Activated naive CD8-positive, alpha-beta T cell treated with anti-CD3 and anti-CD28 coated beads, Interleukin-2, amount 10 ng/mL, durations not matched to agents 7 days and 5 days (primary cell): ENCODE results near the gene FADS6. TPM values are rescaled to one million over a fixed set of nuclear protein-coding genes. Genes with fewer than 3 reads are reported as not detected.
A peak's percentile ranks its signal among the peaks of the same experiment; 100 is the strongest.

Experiments
- ATAC-seq: fragments of 150-1000 bp; cut with Tn5 transposase; one replicate; pipeline ENCODE4 v1.10.0; 2021; ENCODE audit warnings: low read depth, moderate library complexity
- POLR2A ChIA-PET: fragments of 350-600 bp; sonication (Branson Sonifier 250); formaldehyde crosslinking; loops from one replicate; lab custom pipeline; 2021; ENCODE audit warnings: antibody characterized with exemption; lab: Charles Lee
- DNase-seq: peaks from one replicate; pipeline ENCODE4 v3.0.0; 2021
- H3K27ac Mint-ChIP-seq: one replicate; pipeline ENCODE4 v1.8.0; 2022; ENCODE audit warnings: mild to moderate bottlenecking, mixed read lengths
- H3K27me3 Mint-ChIP-seq: one replicate; pipeline ENCODE4 v1.8.0; 2022; ENCODE audit warnings: mild to moderate bottlenecking, moderate library complexity, mixed read lengths
- H3K36me3 Mint-ChIP-seq: one replicate; pipeline ENCODE4 v1.8.0; 2021; ENCODE audit warnings: mild to moderate bottlenecking, mixed read lengths
- H3K4me1 Mint-ChIP-seq: one replicate; pipeline ENCODE4 v1.8.0; 2021; ENCODE audit warnings: mixed read lengths
- H3K4me3 Mint-ChIP-seq: one replicate; pipeline ENCODE4 v1.8.0; 2022; ENCODE audit warnings: mild to moderate bottlenecking, moderate library complexity, mixed read lengths
- H3K9me3 Mint-ChIP-seq: one replicate; pipeline ENCODE4 v1.8.0; 2021; ENCODE audit warnings: mixed read lengths
- total RNA-seq, 2 experiments: library from RNA; stranded (reverse); gene quantifications; one replicate each; pipeline ENCODE4 v1.2.3, GENCODE V29; 2021

Gene FADS6
- total RNA-seq, 2 experiments from 2014 or later = not detected

GRCh38 chr17:74856112-74856511, 37.3 kb downstream of the FADS6 start:
- Mint-ChIP-seq H3K4me1 (peaks cover 8% of the 10 kb centered on the region), H3K27me3 (peaks cover 75% of the 10 kb centered on the region), H3K27ac (no peak overlapping the region), H3K36me3 (no peaks in the 10 kb centered on the region), H3K4me3 (no peak overlapping the region), H3K9me3 (no peaks in the 10 kb centered on the region)
- DNase-seq (no peak), ATAC-seq (no peak)
- POLR2A ChIA-PET = no interaction called here

- POLR2A ChIA-PET = no interaction called here
Observed at GRCh38 chr17:74855323-74855722, 38.1 kb downstream of the FADS6 start.

GRCh38 chr17:74854792-74855191, 38.6 kb downstream of the FADS6 start:
- Mint-ChIP-seq H3K4me1 (peaks cover 8% of the 10 kb centered on the region), H3K27me3 (peaks cover 67% of the 10 kb centered on the region), H3K27ac (no peak overlapping the region), H3K36me3 (no peaks in the 10 kb centered on the region), H3K9me3 (no peaks in the 10 kb centered on the region), H3K4me3 (no peak overlapping the region)
- DNase-seq (no peak), ATAC-seq (no peak)
- POLR2A ChIA-PET = no interaction called here

More at GRCh38 chr17:74855323-74855722, 38.1 kb downstream of the FADS6 start:
- peaks cover 71% of the 10 kb centered on the region for H3K27me3 Mint-ChIP-seq
- no peak overlapping the region for H3K4me3 Mint-ChIP-seq
- H3K27ac Mint-ChIP-seq = no peak overlapping the region
- no peak for DNase-seq
- ATAC-seq = no peak
- no peaks in the 10 kb centered on the region for H3K36me3 Mint-ChIP-seq
- peaks cover 8% of the 10 kb centered on the region for H3K4me1 Mint-ChIP-seq
- no peaks in the 10 kb centered on the region for H3K9me3 Mint-ChIP-seq

GRCh38 chr17:74853669-74854068, 39.8 kb downstream of the FADS6 start:
- H3K27me3 Mint-ChIP-seq = peaks cover 62% of the 10 kb centered on the region
- H3K4me1 Mint-ChIP-seq = peaks cover 8% of the 10 kb centered on the region
- H3K4me3 Mint-ChIP-seq = peak overlapping the region; percentile 14
- no peak for ATAC-seq
- no peaks in the 10 kb centered on the region for H3K36me3 Mint-ChIP-seq
- POLR2A ChIA-PET = no interaction called here
- no peak overlapping the region for H3K27ac Mint-ChIP-seq
- DNase-seq = no peak
- H3K9me3 Mint-ChIP-seq = no peaks in the 10 kb centered on the region

DNA sequence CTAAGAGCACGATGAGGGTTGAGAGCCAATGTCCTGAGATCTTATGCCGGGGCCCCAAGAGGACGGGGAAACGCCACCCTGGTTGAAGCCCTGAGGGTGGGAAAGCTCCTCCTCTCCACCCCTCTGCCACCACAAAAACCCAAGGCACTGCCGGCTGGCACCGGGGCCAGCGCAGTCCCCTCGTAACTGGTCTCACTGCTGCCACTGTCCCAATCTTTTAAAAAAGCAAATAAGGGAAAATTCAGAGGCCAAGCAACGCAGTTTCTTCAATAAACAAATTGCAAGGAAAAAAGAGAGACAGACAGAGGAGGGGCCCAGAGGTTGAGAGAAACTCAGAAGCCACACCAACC, 40.4 kb downstream of the FADS6 start:
- Mint-ChIP-seq H3K27me3 (peaks cover 56% of the 10 kb centered on the region), H3K36me3 (no peaks in the 10 kb centered on the region), H3K27ac (no peak overlapping the region), H3K4me3 (peak overlapping the region; percentile 79), H3K9me3 (no peaks in the 10 kb centered on the region), H3K4me1 (peaks cover 8% of the 10 kb centered on the region)
- POLR2A ChIA-PET = interaction anchor here (0.7 to 1.2 kb wide), 3 partner anchors 9 to 20 kb away, joined by 3 to 6 read pairs (median 3); no protein-coding TSS in a partner anchor
- ATAC-seq (no peak), DNase-seq (no peak)

GRCh38 chr17:74852237-74853047, 41.0 kb downstream of the FADS6 start:
- POLR2A ChIA-PET = interaction anchor here (0.7 to 1.2 kb wide), 3 partner anchors 9 to 21 kb away, joined by 3 to 6 read pairs (median 3); no protein-coding TSS in a partner anchor
- H3K36me3 Mint-ChIP-seq = no peaks in the 10 kb centered on the region
- peak; percentile 78 for DNase-seq
- H3K4me3 Mint-ChIP-seq = peak overlapping the region; percentile 79
- no peaks in the 10 kb centered on the region for H3K9me3 Mint-ChIP-seq
- peak; percentile 81 for ATAC-seq
- peaks cover 51% of the 10 kb centered on the region for H3K27me3 Mint-ChIP-seq
- peaks cover 8% of the 10 kb centered on the region for H3K4me1 Mint-ChIP-seq
- no peak overlapping the region for H3K27ac Mint-ChIP-seq

GRCh38 chr17:74851612-74852236, 41.7 kb downstream of the FADS6 start:
- ATAC-seq = no peak
- H3K27me3 Mint-ChIP-seq = peaks cover 43% of the 10 kb centered on the region
- H3K4me3 Mint-ChIP-seq = no peak overlapping the region
- H3K9me3 Mint-ChIP-seq = no peaks in the 10 kb centered on the region
- no peaks in the 10 kb centered on the region for H3K36me3 Mint-ChIP-seq
- no peak for DNase-seq
- H3K4me1 Mint-ChIP-seq = peaks cover 8% of the 10 kb centered on the region
- POLR2A ChIA-PET = interaction anchor here (1.2 kb wide), 2 partner anchors 11 to 22 kb away, joined by 3 to 6 read pairs; no protein-coding TSS in a partner anchor
- no peak overlapping the region for H3K27ac Mint-ChIP-seq

GRCh38 chr17:74850914-74851313, 42.5 kb downstream of the FADS6 start:
- POLR2A ChIA-PET = no interaction called here
- no peak overlapping the region for H3K4me3 Mint-ChIP-seq
- no peaks in the 10 kb centered on the region for H3K9me3 Mint-ChIP-seq
- ATAC-seq = no peak
- peaks cover 8% of the 10 kb centered on the region for H3K4me1 Mint-ChIP-seq
- DNase-seq = no peak
- H3K27me3 Mint-ChIP-seq = peaks cover 37% of the 10 kb centered on the region
- no peaks in the 10 kb centered on the region for H3K36me3 Mint-ChIP-seq
- H3K27ac Mint-ChIP-seq = no peak overlapping the region

DNA sequence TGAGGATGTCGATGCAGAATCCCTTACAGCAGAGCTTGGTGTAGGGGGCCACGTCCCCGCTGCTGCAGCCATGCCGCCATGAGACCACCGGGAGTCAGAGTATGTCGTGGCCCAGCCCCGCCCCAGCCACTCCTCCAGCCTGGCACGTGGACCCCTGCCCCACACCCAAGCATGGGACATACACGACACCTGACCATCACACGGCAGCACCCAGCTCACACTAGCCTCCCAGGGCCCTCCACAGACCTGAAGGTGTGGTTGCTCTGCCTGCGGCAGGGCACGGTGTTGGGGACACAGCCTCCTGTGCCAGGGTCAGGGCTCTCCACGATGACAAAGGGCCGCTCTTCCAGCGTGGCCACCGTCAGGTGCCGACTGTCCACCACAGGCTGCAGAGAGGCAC, 43.1 kb downstream of the FADS6 start:
- POLR2A ChIA-PET = interaction anchor here (0.5 kb wide), 1 partner anchor 116 kb away, joined by 7 read pairs; no protein-coding TSS in a partner anchor
- ATAC-seq (no peak), DNase-seq (no peak)
- no peak overlapping the region for H3K4me3 Mint-ChIP-seq
- H3K36me3 Mint-ChIP-seq = no peaks in the 10 kb centered on the region
- peaks cover 35% of the 10 kb centered on the region for H3K27me3 Mint-ChIP-seq
- H3K27ac Mint-ChIP-seq = no peak overlapping the region
- no peaks in the 10 kb centered on the region for H3K9me3 Mint-ChIP-seq
- H3K4me1 Mint-ChIP-seq = peaks cover 8% of the 10 kb centered on the region

DNA sequence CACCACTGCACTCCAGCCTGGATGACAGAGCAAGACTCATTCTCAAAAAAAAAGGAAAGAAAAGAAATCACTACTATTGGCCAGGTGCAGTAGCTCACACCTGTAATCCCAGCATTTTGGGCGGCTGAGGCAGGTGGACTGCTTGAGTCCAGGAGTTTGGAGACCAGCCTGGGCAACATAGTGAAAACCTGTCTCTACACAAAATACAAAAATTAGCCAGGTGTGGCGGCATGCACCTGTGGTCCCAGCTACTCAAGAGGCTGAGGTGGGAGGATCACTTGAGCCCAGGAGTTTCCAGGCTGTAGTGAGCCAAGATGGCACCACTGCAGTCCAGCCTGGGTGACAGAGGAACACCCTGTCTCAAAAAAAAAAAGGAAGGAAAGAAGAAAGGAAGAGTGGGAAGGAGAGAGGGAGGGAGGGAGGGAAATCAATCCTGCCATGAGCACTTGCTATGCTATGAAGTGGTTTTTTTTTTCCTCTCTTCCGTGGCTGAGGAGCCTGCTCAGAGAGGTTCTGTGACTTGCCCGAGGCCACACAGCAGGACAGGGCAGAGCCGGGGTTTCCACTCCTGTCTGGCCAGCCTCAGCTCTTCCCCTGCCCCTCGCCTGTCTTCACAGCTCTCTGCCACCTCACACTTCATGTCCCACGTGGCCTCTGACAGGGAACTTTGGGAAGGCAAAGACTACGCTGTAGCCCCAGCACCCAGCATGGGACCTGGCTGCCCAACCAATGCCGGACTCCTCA, 44.6 kb downstream of the FADS6 start:
- ATAC-seq = no peak
- POLR2A ChIA-PET = interaction anchor here (0.7 kb wide), 1 partner anchor 361 kb away, joined by 3 read pairs; no protein-coding TSS in a partner anchor

DNA sequence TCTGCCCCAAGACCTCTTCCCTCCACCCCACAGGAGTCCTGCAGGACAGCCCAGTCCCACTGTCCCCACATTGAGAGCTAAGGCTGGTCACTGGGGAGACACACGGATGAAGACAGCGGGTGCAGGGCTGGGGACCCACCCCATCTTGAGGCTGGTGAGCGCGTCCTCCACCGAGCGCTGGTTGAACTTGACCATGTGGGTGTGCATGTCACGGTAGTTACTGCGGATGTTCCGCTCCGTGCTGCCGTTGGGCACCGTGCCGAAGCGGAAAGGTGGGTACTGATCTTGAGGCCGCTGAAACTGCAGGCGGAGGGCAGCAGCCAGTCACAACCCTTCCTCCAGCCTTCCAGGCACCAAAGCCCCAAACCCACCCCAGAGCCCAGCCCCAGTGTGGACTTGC, 46.8 kb downstream of the FADS6 start:
- no peak overlapping the region for H3K4me3 Mint-ChIP-seq
- peaks cover 24% of the 10 kb centered on the region for H3K27me3 Mint-ChIP-seq
- DNase-seq = no peak
- no peaks in the 10 kb centered on the region for H3K36me3 Mint-ChIP-seq
- POLR2A ChIA-PET = no interaction called here
- no peaks in the 10 kb centered on the region for H3K9me3 Mint-ChIP-seq
- H3K27ac Mint-ChIP-seq = no peak overlapping the region
- no peak for ATAC-seq
- H3K4me1 Mint-ChIP-seq = no peaks in the 10 kb centered on the region

More for the DNA sequence above, 44.6 kb downstream of the FADS6 start:
- Mint-ChIP-seq H3K27ac (no peak overlapping the region), H3K27me3 (peaks cover 26% of the 10 kb centered on the region), H3K4me1 (peaks cover 8% of the 10 kb centered on the region), H3K9me3 (no peaks in the 10 kb centered on the region), H3K36me3 (no peaks in the 10 kb centered on the region), H3K4me3 (no peak overlapping the region)
- no peak for DNase-seq

DNA sequence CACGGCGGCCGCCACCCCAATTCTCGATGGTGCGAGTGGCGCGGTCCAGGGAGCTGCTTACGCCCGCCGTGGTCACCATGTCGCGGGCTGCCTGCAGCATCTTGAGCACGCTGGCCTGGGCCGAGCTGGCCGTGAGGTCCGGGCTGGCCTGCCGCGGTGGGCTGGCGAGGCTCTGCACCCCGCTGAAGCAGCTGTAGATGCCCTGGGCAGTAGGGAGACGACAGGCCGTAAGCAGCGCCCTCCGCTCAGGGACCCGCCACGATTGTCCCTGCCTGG, 50.1 kb downstream of the FADS6 start:
- Mint-ChIP-seq H3K36me3 (no peaks in the 10 kb centered on the region), H3K4me1 (peaks cover 15% of the 10 kb centered on the region), H3K4me3 (no peak overlapping the region), H3K27ac (no peak overlapping the region), H3K9me3 (no peaks in the 10 kb centered on the region), H3K27me3 (peaks cover 18% of the 10 kb centered on the region)
- ATAC-seq = no peak
- POLR2A ChIA-PET = interaction anchor here (1.2 to 1.7 kb wide), 2 partner anchors 9 to 51 kb away, joined by 3 read pairs; no protein-coding TSS in a partner anchor
- DNase-seq = no peak

GRCh38 chr17:74842599-74843351, 50.7 kb downstream of the FADS6 start:
- POLR2A ChIA-PET = interaction anchor here (1.2 to 1.7 kb wide), 2 partner anchors 10 to 51 kb away, joined by 3 read pairs; no protein-coding TSS in a partner anchor
- peaks cover 18% of the 10 kb centered on the region for H3K27me3 Mint-ChIP-seq
- DNase-seq (no peak), ATAC-seq (no peak)
- H3K4me3 Mint-ChIP-seq = no peak overlapping the region
- no peak overlapping the region for H3K27ac Mint-ChIP-seq
- H3K36me3 Mint-ChIP-seq = no peaks in the 10 kb centered on the region
- peaks cover 15% of the 10 kb centered on the region for H3K4me1 Mint-ChIP-seq
- no peaks in the 10 kb centered on the region for H3K9me3 Mint-ChIP-seq
